Astrocyte (in vitro differentiated cells and primary cell): ENCODE results near the gene FNDC7.

Experiments
- EZH2 ChIP-seq: IDR thresholded peaks from 2 replicates; pipeline ENCODE4 v1.6.1; 2012; ENCODE audit warnings: mild to moderate bottlenecking, low read length, inconsistent platforms; ENCODE audit not compliant: insufficient read depth
- TF ChIP-seq, protein P1 (sequence below): IDR thresholded peaks from 2 replicates; pipeline ENCODE4 v1.5.1; 2011; ENCODE audit warnings: low read depth, mild to moderate bottlenecking, inconsistent platforms, low read length, moderate library complexity; ENCODE audit not compliant: insufficient read depth

DNA sequence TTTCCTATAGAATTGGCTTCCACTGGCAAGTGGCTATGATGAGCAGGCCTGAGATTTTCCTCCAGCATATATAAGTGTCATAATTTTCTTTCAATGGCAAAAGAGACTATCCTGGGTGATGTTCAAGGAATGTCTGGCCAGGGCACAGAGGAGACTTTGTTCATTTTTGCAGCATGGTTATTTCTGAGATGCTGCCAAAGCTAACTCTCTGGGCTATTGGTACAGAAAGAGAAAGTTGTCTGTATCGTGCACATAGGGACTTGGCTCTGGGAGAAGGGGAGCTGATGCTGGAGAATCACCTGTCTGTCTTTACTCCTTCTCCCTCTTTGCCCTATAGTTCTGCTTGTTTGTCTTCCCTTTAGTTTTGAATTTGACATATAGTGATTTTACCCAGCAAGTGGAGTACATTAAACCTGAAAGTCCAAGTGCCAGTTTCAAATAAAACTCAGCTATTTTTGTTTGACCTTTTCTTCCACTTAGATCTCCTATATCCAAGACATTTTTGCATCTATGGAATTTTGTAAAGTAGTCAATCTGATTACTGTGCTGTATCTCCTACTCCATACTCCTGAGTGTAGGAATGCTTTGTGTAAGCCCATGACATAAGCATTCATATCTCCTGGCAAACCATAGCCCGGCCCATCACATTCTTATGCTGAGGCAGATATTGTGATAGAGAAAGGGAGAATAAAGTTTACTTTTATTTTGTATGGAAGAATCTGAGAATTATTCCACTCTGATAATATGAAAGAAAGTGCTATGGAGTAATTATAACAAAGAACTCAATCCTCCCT lies 3.9 kb downstream of the FNDC7 start:
- TF ChIP-seq, protein P1, sequence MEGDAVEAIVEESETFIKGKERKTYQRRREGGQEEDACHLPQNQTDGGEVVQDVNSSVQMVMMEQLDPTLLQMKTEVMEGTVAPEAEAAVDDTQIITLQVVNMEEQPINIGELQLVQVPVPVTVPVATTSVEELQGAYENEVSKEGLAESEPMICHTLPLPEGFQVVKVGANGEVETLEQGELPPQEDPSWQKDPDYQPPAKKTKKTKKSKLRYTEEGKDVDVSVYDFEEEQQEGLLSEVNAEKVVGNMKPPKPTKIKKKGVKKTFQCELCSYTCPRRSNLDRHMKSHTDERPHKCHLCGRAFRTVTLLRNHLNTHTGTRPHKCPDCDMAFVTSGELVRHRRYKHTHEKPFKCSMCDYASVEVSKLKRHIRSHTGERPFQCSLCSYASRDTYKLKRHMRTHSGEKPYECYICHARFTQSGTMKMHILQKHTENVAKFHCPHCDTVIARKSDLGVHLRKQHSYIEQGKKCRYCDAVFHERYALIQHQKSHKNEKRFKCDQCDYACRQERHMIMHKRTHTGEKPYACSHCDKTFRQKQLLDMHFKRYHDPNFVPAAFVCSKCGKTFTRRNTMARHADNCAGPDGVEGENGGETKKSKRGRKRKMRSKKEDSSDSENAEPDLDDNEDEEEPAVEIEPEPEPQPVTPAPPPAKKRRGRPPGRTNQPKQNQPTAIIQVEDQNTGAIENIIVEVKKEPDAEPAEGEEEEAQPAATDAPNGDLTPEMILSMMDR, result no peak
- TF ChIP-seq EZH2, result no peak
